Inflammatory macrophage treated with lipopolysaccharide for 4 hours (primary cell): ENCODE measurements around the gene ANTXR1.

Source experiments
- DNase-seq: peaks from one replicate; pipeline ENCODE4 v3.0.0-alpha.2; 2020

ANTXR1 gene

DNA sequence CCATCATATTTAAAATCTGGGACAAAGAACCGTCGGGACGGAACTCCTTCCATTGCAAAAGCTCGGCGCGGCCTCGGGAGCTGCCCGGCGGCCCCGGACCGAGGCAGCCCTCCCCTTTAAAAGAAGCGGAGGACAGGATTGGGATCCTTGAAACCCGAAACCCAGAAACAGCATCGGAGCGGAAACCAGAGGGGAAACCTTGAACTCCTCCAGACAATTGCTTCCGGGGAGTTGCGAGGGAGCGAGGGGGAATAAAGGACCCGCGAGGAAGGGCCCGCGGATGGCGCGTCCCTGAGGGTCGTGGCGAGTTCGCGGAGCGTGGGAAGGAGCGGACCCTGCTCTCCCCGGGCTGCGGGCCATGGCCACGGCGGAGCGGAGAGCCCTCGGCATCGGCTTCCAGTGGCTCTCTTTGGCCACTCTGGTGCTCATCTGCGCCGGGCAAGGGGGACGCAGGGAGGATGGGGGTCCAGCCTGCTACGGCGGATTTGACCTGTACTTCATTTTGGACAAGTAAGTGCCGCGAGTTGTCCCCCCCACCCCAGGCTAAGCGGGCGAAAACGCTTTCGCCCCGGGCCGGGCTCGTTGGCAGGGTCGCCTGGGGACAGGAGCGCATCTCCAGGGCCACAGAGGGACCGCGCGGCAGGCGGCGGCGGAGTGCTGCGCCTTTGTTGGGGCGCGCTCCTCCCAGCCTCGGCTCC, at the start of gene ANTXR1:
Gene ANTXR1, plus strand, starts transcription at position 38 of the 698 bp plus-strand sequence. Its CDS starts 321 bp downstream, at position 359.
- DNase-seq, result no peak

DNA sequence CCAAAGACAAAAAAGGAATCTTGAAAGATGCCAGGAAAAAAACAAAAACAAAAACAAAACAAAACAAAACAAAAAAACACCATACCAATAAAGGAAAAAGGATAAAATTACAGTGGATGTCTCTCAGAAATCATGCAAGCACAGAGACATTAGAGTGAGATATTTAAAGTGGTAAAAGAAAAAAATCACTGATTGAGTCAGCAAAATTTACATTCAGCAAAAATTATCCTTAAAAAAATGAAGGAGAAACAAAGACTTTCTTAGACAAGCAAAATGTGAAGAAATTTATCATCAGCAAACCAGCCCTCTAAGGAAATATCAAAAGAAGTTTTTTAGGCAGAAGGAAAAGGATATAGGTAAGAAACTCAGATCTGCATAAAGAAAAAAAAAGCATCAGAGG, 48.7 kb upstream of the ANTXR1 start:
- DNase-seq, result no peak

DNA sequence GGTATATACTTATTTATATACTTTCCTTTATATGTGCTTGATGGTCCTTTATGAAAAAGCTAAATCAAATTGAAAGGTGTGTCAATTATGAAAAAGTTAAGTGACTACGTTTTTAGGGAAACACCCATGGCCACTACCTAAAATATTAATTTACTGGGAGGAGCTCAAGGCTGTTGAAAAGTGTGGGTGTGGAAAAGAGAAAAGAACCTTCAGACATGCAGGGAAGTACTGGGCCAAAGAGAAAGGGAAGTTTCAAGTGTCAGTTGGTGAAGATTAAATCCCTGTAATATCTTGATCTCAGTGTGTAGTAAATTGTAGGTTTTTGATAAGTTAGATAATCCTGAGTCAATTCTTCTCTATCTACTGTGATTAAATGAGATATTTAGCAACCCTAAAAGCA, 44.8 kb upstream of the ANTXR1 start:
- peak; percentile 18 for DNase-seq

- no peak for DNase-seq
These were observed 43.1 kb upstream of the ANTXR1 start for GRCh38 chr2:68969736-68970490.

DNA sequence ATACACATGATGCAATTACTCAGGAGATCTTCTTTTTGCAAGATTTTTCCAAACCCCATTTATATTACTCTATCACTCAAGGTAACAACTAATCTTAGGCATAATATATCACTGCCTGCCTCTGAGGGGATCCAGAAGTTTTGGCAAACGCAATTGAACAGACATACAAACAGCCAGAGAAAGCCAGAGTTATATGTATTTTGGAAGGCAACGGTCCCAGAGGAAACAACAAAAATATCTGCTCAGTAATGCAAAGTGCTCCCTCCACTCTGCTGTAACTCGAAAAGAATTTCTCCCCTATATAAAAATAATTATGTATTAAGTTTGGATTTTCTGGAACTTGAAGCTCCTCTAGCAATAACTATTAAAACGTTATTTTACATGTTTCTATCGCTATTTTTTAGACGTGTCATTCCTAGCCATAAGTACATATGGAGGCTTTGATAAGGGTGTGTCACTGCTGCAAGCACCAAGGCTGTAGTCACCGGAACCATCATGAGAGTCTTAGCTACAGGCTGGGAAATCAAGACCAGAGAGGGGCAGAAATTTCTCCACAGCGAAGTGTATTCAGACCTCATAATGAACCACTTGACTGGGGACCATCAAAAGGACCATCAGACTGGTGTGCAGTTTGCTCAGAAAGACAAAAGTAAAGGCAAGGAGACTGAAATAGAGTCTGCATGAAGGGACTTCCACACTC, 42.3 kb upstream of the ANTXR1 start:
- no peak for DNase-seq

DNA sequence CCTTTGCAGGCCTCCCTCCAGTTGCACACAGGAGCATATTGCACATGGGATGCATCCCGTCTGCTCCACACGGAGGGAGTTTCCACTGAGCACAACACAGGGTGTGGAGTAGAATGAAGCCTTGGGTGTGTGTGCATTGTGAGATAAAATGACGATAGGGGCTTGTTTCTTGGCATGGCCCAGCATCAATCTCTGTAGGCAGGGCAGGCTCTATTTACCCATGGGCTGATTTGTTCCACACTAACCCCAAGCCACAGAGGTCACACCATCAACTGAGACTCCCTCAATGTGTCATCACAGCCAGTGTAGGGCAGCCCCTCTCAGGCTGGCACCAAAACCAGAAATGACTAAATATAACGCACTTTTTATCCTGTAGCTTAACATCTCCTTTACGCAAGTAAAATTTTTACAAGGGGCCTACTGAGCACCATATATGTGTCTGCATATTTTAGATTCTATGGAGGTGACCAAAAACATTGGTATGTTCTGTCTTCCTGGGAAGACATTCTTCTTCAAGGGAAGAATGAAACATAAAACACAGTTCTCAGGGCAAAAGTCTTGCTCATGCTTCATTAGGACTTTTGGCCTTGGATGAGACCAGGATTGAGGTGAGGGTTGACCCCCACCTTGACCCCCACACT, 41.3 kb upstream of the ANTXR1 start:
- no peak for DNase-seq

DNA sequence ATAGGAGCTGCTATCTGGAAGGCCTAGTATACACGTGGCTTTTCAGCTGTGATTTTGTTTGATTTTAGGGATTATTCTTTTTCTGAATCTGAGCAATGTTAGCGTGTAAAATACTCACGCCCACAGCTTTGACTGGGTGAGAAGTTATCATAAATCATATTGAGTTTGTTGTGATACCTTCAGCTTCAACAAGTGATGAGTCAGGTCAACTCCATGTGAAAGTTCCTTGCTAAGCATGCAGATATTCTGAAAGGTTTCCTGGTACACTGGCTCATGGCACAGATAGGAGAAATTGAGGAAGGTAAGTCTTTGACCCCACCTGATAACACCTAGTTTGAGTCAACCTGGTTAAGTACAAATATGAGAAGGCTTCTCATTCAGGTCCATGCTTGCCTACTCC, 38.7 kb upstream of the ANTXR1 start, which contains the start of gene GKN1:
Gene GKN1, plus strand, starts transcription at position 386 of the 400 bp plus-strand sequence. CDS start 42 bp downstream, outside the sequence.
- DNase-seq, result no peak

DNA sequence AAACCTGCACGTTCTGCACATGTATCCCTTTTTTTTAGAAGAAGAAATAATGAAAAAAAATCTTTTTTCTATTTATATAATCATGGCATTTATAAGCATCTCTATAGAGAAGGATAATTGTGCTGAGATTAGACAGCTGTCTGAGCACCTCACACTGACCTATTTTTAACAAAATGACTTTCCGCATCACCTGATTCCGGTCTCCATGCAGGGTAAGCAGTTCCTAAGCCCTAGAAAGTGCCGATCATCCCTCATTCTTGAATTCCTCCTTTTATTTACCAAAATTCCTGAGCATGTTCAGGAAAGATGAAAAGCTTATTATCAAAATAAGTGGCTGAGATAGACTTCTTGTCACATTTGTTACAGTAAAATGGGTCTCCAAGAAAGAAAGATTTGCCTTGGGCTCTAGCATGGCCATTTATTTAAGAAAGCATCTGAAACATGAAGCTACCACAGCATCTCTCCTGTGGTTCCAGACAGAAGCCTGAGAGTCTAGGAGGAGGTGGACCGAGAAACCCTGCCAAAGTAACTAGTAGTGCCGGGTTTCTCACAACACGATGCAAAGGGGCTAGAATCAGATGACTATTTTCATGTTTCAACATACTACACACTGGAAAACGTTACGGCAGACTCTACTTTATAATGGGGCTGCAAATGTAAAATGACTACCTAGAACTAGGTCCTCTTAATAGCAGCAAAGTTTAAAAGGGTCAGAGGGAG, 37.9 kb upstream of the ANTXR1 start:
- no peak for DNase-seq

- DNase-seq, result no peak
These were observed 37.1 kb upstream of the ANTXR1 start for GRCh38 chr2:68975844-68976243.

- DNase-seq, result no peak
These were observed 35.5 kb upstream of the ANTXR1 start for GRCh38 chr2:68977453-68977852.

- no peak for DNase-seq
These were observed 34.9 kb upstream of the ANTXR1 start for GRCh38 chr2:68978098-68978497.

- no peak for DNase-seq
These were observed 32.0 kb upstream of the ANTXR1 start for GRCh38 chr2:68980956-68981355.

- no peak for DNase-seq
These were observed 25.9 kb upstream of the ANTXR1 start for GRCh38 chr2:68987021-68987503.

DNA sequence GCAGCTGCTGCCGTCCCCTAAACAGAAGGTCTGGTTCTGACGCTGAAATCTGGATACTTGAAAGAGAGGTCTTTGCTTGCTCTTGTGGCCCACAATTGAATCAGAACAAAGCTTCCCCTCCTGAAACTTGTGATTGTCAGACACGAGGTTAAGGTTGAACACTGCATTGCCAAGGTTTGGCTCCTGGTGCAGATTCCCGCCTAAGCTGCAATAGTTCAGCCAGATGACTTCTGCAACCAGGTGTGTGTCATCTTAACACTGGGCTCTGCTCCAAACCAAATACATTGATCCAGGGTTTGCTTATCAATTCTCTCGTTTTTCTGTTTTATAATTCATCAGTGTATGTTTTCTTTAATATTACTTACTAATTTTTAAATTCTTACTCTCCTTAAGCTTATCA, 23.9 kb upstream of the ANTXR1 start:
- DNase-seq, result no peak

GRCh38 chr2:68992341-68992740, 20.6 kb upstream of the ANTXR1 start:
- DNase-seq, result no peak

- no peak for DNase-seq
These were observed 20.0 kb upstream of the ANTXR1 start for GRCh38 chr2:68992933-68993332.

- DNase-seq, result no peak
These were observed 19.3 kb upstream of the ANTXR1 start for GRCh38 chr2:68993660-68994059.

DNA sequence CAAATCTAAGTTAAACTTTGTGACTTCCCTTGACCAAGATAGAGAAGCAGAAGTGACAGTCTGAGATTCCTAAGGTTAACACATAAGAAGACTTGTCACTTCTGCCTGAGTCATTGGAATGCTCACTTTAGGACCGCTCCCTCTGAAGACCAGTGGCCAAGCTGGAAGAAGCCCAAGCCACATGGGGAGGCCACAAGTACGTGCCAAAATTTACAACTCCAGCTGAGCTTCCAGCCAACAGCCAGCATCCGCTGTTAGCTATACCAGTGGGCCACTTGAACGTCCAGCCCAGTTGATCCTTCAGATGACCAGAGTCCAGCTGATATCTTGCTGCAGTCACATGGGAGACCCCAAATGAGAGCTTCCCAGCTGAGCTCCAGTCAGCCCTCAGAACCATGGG, 18.1 kb upstream of the ANTXR1 start:
- peak; percentile 10 for DNase-seq

GRCh38 chr2:68995916-68996315, 17.1 kb upstream of the ANTXR1 start:
- no peak for DNase-seq

- no peak for DNase-seq
These were observed 15.6 kb upstream of the ANTXR1 start for GRCh38 chr2:68997401-68997800.

DNA sequence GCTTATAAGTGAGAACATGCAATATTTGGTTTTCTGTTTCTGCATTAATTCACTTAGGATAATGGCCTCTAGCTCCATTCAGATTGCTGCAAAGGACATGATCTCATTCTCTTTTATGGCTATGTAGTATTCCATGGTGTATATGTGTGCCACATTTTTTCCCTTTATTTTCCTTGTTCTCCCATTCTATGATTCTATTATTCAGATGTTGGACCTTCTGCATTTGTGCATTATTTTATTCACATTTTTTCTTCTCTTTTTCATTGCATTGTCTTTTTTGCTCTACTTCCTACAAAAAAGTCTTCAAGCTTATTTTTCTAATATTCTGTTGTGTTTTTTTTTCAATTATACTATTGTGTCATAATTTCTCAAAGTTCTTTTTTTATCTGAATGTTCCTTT, 11.1 kb upstream of the ANTXR1 start:
- DNase-seq, result no peak

- DNase-seq, result no peak
These were observed 9.2 kb upstream of the ANTXR1 start for GRCh38 chr2:69003731-69004130.
